DMS53 treated with DMSO at 0.1 percent for 48 hours (cell line): ENCODE results near the gene RNF17.

Experiments
- DNase-seq: peaks from one replicate; lab custom pipeline; 2025; ENCODE audit not compliant: unreplicated experiment; lab: John Stamatoyannopoulos, UW

RNF17 gene

GRCh38 chr13:24894277-24894971, 130.5 kb downstream of the RNF17 start:
- DNase-seq, result no peak

DNA sequence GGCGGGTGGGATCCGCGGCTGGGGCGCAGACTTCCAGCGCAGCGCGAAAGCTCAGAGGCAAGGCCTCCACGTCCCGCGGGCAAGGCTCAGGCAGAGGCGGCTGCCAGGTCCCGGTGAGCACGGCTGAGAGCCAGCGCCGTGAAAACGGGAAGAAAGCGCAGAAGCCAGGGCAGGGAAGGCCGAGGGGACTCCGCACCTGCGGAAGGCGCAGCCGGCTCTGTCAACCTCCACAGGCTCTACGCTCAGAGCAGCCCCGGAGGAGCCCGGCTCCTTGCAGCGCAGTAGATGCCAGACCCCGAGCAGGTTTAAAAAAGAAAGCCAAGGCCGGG, 131.0 kb downstream of the RNF17 start:
- no peak for DNase-seq

DNA sequence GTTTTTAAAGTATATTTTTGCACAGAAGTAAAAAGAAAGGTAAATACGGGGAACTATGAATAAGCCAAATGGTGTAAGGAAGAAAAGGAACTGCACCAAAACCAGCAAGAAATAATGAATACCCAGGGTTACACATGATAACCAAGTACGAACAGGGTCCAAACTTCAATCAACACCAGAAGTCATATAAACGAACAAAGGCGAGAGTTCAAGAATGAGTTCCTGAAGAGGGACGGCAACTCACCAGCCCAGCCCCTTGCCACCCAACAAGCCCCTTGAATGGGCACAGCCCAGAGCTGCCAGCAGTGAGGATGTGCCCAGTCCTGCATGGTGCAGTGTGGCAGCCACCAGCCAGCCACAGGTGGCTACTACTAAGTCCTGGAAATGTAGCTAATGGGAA, 132.1 kb downstream of the RNF17 start:
- DNase-seq, result no peak

GRCh38 chr13:24897293-24897692, 133.3 kb downstream of the RNF17 start:
- no peak for DNase-seq

DNA sequence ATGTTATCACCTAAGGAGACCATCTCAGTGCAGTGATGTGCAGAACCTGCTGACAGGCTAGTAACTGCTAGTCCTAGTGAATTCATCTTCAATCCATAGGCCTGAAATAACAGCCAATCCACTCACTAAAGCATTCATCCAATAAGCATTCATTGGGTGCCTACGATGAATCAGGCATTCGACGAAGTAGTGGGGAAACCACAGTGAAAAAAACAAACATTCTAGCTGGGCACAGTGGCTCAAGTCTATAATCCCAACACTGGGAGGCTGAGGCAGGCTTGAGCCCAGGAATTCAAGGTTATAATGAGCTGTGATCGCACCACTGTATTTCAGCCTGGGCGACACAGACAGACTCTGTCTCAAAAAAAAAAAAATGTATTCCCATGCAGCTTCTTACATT, 135.6 kb downstream of the RNF17 start:
- DNase-seq, result no peak

GRCh38 chr13:24900507-24900906, 136.5 kb downstream of the RNF17 start:
- no peak for DNase-seq

- DNase-seq, result no peak
Observed at GRCh38 chr13:24905242-24905641, 141.3 kb downstream of the RNF17 start.

DNA sequence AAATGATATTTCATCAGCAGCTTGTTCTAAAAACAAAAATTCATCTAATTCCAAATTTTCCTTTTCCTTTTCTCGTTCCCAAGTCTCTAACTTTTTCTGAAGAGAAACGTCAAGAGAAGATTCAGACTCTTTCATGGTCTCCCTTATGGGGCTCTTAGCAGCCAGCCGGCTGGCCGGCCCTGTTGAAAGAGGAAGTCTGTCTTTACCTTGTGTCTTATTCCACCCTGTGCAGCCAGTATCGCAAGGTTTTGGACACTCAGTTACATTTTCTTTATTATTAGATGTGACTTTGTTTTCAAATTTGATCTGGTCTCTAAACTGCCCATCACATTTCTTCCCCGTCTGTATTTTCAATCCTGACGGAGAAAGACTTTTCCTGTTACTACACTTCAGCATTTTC, 142.3 kb downstream of the RNF17 start:
- DNase-seq, result no peak

GRCh38 chr13:24910502-24911132, 146.6 kb downstream of the RNF17 start:
- no peak for DNase-seq

GRCh38 chr13:24911133-24911908, 147.4 kb downstream of the RNF17 start:
- DNase-seq, result no peak

DNA sequence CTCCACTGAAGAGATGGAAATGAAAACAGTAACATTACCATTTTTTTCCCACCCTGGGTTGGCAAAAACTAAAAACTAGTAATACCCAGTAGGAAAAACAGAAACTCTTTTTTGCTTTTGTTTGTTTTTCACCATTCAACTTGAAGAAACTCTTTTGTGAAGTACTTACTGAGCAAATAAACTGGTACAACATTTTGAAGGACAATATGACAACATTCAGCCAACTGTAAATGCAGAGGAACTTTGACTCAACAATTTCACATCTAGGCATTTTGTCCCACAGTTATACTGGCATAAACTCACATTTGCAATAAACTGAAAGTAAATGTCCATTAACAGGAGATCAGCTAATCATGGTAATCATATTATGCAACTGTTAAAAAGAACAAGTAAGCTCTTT, 152.5 kb downstream of the RNF17 start:
- peak; percentile 5 for DNase-seq

GRCh38 chr13:24921003-24921402, 157.0 kb downstream of the RNF17 start:
- no peak for DNase-seq

DNA sequence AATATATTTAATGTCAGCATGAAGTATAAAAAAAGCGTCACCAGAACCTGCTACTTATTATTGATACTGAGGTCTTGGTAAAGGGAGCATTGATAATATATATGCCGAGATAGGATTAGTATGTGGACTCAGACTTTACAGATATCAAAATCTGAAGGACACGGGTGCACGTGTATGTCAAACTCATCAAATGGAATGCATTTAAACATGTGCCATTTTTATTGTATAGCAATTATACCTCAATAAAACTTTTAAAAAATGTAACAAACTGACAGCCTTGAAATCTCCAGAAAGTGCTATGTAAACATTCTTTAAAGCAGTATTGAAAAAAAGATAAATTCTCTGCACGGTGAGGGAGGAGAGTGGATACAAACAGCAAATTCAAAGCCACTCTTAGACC, 157.9 kb downstream of the RNF17 start:
- no peak for DNase-seq

DNA sequence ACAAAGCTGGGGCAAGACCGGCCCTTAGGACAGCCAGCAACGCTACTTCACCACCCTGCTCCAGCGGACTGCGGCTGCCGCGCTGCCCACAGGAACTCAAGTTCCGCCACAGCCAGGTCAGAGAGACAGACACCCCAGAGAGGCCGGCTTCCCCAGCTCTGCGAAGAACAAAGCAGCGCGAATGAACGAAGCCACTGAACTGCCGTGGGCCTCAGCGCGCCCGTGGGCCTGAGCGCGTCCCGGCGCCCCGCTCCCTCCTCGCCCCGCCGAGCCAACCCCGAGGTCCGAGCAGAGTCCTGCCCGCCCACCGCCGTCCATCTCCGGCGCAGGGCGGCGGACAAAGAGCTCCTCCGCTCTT, 158.4 kb downstream of the RNF17 start:
- DNase-seq, result no peak

GRCh38 chr13:24922745-24923591, 159.0 kb downstream of the RNF17 start:
- DNase-seq, result peak; percentile 95

GRCh38 chr13:24925318-24926231, 161.6 kb downstream of the RNF17 start:
- peak; percentile 19 for DNase-seq

GRCh38 chr13:24927810-24928404, 163.9 kb downstream of the RNF17 start:
- no peak for DNase-seq

DNA sequence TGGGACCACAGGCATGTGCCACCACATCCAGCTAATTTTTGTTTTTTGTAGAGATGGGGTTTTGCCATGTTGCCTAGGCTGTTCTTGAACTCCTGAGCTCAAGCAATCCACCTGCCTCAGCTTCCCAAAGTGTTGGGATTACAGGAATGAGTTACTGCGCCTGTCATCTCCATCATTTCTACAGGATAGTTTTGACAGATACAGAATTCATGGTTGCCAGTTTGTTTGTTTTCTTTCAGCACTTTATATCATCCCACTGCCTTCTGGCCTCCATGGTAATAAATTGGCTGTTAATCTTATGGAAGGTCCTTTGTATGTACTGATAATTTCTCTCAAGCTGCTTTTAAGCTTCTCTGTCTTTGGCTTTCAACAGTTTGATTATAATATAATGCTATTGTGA, 165.2 kb downstream of the RNF17 start:
- no peak for DNase-seq
